NCI-H748 (cell line): ENCODE measurements around the gene OR2L8.

ENCODE experiments used
- DNase-seq: peaks from one replicate; lab custom pipeline; 2025; ENCODE audit not compliant: unreplicated experiment; lab: John Stamatoyannopoulos, UW

Gene OR2L8, protein sequence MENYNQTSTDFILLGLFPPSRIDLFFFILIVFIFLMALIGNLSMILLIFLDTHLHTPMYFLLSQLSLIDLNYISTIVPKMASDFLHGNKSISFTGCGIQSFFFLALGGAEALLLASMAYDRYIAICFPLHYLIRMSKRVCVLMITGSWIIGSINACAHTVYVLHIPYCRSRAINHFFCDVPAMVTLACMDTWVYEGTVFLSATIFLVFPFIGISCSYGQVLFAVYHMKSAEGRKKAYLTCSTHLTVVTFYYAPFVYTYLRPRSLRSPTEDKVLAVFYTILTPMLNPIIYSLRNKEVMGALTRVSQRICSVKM

DNA sequence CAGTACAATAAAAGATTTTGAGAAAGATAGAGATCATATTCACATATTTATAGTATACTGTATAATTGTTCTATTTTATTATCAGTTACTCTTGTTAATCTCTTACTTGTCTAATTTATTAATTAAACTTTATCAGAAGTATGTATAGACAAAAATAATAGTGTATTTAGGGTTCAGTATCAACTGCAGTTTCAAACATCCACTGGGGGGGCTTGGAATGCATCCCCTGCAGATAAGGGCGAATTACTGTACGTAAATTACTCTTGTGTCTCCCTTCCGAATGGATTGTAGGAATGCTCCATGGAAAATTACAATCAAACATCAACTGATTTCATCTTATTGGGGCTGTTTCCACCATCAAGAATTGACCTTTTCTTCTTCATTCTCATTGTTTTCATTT is at the start of gene OR2L8:
TSS of gene OR2L8 (plus strand) at position 301 of the 400 bp plus-strand sequence. CDS start at position 301, 0 bp downstream.
- DNase-seq = no peak

DNA sequence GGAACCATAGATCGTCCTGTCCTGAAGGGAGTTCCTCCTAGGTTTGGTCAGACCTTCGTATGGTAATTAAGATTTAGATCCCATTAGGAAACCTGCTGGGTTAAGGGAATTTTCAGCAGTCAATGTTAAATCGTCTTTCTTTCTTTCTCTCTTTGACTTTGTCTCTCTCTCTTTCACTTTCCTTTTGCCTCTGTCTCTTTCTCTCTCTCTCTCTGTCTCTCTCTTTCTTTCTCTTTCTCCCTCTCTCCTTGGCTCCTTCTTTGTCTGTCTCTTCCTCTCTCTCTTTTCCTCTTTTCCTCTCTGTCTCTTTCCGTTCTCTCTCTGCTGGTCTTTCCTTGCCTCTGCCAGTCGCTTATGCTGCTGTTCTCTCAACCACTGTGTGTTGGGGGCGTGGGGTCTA is 44.5 kb upstream of the OR2L8 start:
- DNase-seq = no peak

DNA sequence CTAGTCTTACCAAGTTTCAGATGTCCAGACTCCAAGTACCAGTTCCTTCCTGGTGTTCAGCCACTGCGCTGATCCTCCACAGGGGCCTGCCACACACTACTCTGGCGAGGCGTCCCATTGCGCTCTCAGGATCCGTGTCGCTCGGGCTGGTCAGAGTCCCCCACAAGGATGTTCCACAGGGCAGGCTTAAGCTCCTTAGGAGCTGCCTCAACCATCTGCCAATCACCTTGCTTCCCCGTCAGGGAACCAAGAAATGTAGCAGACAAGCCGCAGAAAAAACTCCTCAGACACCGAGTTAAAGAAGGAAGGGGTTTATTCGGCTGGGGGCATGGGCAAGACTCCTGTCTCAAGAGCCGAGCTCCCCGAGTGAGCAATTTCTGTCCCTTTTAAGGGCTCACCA is 43.5 kb upstream of the OR2L8 start:
- no peak for DNase-seq

DNA sequence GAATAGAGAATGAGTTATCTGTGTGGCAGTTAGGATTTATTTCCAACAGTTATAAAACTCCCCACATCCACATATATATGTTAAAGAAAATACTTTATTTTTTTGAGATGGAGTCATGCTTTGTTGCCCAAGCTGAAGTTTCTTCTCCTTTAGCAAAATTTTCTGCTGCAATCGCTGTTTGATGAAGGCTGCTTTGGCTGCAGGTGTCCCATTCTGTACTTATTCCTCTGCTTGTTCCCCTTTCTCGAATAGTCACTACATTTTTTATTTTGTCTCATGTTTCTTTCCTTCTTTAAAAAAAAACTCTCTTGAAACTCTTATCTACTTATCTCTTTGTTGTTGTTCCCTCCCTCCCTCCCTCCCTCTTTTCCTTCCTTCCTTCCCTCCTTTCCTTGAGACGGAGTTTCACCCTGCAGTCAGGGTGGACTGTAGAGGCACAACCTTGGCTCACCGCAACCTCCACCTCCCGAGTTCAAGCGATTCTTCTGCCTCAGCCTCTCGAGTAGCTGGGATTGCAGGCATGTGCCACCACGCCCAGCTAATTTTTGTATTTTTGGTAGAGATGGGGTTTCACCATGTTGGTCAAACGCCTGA is 42.7 kb upstream of the OR2L8 start:
- no peak for DNase-seq

DNA sequence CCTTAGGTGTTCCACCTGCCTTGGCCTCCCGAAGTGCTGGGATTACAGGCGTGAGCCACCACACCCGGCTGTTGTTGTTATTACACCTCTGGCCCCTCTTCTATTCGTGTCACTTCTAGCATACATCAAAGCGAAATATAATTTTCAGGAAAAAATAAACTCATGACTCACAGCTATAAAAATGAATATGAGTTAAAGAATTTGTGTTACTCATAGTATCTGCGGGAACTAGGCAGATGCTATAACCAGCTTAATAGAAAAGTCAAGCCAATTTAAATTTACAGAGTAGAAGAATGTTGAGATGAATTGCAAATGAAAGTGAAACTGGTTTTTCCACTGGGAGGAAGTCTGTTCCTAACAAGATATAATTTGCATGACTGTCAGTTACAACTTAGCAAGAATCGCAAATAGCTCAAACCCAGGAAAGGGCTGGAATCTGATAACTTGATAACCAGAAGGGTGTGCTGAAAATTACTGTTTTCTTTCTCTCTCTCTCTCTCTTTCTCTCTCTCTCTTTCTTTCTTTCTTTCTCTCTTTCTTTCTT is 42.1 kb upstream of the OR2L8 start:
- DNase-seq = peak; percentile 14

DNA sequence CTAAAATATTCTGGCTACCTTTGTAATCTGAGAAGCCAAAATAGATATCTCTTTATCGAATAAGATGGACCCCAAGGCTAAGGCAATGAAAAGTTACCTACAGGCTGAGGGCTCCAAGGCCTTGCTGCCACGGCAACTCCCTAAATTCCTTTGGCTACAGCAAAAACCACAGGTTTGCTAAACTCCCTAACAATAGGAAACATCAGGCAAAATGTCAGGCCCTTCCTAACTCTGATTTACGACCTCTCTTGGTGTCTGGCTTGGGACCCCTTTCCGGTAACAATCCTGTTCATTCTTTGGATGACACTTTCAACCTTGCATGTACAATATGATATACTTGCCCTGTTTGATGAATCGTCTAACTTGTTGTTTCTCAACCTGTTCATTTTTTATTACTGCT is 39.9 kb upstream of the OR2L8 start:
- DNase-seq = no peak

DNA sequence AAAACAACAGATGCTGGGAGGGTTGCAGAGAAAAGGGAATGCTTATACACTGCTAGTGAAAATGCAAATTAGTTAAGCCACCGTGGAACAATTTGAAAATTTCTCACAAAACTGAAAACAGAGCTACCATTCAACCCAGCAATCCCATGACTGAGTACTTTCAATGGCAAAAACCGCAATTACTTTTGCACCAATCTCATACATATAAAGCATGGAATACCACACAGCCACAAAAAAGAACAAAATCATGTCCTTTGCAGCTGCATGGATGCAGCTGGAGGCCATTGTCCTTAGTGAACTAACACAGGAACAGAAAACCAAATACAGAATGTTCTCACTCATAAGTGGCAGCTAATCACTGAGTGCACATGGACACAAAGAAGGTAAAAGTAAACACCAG is 34.9 kb upstream of the OR2L8 start:
- peak; percentile 7 for DNase-seq

DNA sequence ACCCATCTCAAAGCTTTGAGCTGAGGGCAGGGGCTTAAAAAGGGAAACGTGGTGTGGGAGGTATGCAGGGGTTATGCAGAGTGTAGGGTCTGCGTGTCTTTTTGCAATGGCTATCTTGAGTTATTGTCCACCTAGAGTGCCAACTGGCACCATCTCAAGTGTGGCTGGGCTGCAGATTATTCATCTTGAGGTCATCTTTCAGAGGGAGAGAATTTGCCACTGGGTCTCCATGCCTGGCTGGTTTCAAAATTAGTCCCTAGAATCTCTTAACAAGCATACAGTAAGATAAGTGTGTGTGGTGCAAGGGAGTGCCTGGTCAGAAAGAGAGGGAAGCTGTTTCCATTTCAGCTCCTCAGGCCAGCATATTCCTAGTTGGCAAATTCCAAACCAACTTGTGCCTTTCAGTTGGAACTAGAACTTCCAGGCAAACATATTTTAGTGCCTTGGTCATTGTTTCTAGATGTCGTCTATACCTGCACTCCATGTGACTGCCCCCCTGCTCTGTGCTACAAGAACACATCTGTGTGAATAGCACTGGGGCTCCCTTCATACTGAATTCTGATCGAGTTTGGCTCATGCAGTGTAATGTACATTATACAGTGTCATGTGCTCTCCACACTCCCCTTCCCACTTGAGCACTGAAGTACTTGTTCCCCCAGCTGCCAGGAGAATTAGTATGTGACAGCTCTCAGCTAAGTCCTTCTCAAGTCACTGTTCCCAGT is 33.6 kb upstream of the OR2L8 start:
- DNase-seq = no peak

DNA sequence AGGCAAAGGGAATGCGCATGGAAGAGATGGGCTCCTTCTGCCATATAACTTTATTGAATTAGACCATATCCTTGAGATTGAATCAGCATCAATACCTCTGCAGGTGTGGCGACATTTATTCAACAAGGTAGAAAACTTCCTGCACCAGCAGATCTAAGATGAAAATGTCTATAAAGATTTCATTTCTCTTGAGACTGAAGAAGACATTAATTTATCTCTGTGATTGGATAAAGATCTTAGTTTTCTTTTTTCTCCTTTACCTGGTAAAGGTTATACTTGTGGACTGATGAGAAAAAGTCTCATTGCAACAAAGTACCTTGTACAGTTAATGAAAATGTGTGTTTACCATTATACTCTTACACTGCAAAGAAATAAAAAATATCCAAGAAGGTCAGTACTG is 28.7 kb upstream of the OR2L8 start, which contains the start of gene OR2T8:
TSS of gene OR2T8 (plus strand) at position 301 of the 400 bp plus-strand sequence. CDS start 766 bp downstream, outside the sequence.
- no peak for DNase-seq

DNA sequence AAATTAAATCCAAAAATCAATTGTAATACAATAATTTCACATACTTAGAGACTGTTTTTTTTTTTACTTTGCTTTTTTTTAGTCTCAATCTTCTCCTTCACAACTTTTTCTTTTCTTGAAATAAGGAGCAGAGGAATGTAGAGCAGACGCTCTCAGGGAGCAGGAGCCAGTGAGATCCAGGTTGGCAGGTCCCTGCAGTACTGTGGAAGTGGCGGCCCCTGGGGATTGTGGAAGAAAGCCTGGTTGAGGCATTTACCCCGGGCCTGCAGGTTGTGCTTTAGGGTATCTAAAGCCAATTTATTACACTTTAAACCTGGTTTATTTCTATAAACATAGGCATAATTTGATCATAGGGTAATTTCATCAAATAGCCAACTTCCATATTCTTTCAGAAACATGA is 24.7 kb upstream of the OR2L8 start:
- no peak for DNase-seq

DNA sequence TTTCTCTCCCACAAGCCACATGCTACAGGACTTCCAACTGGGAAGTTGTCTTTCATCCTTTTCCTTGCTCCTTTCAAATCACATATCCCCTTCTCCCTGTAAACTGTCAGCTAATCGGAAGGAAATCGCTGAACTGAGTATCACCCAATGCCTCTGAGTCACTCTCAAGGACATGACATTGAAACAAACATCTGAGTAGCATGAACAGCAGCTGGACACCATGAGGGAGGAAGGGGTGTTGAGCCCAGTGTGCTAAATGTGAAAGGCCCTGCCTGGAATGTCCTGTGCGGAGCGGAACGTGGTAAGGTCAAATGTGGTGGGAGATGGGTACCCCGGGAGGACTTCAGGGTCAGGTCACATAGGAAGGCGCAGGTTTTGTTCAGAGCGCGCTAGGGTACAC is 23.8 kb upstream of the OR2L8 start, which contains the start of gene OR2AJ1:
TSS of gene OR2AJ1 (plus strand) at position 22 of the 400 bp plus-strand sequence. CDS start 8,880 bp downstream, outside the sequence.
- no peak for DNase-seq

DNA sequence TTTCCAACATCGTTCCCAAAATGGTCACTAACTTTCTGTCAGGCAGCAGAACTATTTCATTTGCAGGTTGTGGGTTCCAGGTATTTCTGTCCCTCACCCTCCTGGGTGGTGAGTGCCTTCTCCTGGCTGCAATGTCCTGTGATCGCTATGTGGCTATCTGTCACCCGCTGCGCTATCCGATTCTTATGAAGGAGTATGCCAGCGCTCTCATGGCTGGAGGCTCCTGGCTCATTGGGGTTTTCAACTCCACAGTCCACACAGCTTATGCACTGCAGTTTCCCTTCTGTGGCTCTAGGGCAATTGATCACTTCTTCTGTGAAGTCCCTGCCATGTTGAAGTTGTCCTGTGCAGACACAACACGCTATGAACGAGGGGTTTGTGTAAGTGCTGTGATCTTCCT is 14.7 kb upstream of the OR2L8 start:
- no peak for DNase-seq

DNA sequence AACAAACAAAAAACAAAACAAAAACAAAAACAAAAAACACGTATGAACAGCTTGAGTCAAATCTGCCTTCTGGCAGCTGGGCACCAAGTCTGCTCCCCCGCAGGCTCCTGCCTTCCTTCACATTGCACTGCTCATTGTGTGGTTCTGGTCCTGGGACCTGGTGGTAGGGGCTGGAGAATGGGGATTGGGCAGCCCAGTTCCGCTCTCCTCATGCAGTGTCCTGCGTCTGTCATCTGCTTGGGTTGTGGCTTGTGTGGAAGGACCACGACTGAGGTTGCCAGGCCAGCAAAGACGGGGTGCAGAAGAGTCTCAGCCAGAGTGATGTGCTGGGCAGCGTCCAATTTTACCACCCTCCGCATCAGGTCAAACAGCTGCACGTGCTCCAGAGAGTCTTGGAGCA is 12.9 kb upstream of the OR2L8 start:
- DNase-seq = no peak

DNA sequence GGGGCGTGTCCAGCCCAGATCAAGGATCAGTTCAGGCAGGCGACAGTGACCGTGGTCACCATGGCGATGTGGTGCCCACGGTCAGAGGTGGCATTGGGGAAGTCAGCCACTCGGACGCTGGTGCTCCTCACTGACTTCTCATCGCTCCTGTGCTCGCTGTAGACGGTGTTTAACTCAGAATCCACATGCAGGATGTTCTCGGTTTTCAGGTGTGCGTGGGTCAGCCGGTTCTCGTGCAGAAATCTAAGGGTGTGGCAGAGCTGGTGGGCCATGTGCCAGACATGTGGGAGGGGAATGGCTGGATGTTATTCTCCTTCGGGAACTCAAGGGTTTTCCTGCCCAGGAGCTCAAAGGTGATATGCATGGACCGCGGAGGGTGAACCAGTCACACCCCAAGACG is 12.2 kb upstream of the OR2L8 start:
- no peak for DNase-seq

DNA sequence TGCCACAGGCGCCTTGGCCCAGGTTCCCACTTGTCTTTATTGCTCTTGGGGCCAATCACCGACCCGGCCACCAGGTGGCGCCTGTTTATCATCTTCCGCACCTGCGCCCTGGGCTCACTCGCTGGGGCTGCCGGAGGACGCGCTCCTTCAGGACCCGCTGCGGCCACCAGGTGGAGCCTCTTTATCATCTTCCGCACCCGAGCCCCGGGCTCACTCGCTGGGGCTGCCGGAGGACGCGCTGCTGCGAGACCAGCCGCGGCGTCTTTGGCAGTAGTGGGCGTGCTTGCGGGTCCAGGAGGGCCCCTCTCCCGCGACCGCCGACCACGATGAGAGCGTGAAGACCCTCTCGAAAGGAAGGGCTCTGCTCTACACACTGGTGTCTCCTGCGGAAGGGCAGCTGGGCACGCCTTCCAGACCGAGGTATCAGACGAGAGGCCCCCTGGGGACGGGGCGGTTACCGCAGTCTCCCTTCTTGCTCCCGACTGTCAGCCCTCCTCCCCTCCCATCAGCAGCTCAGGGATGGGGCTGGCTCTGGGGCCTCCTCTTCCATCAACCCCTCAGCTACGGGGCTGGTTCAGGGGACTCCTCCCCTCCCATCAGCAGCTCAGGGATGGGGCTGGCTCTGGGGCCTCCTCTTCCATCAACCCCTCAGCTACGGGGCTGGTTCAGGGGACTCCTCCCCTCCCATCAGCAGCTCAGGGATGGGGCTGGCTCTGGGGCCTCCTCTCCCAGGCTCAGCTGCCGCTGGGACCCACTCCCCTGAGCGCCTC is 11.5 kb upstream of the OR2L8 start:
- DNase-seq = peak; percentile 91

DNA sequence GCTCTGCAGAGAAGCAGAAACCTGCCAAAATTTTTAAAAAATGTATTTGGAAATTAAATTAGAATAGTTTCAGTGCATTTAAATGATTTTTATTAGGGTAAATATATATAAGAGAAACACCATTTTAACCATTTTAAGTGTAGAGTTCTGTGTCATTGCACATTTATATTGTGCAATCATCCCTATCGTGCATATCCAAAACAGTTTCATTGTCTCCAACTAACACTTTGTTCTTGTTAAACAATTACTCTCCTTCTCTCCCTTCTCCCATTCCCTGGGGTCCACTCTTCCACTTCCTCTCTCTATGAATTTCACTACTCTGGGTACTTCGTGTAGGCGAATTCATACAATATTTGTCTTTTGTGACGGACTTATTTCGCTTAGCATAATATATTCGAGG is 6.0 kb upstream of the OR2L8 start:
- DNase-seq = no peak

DNA sequence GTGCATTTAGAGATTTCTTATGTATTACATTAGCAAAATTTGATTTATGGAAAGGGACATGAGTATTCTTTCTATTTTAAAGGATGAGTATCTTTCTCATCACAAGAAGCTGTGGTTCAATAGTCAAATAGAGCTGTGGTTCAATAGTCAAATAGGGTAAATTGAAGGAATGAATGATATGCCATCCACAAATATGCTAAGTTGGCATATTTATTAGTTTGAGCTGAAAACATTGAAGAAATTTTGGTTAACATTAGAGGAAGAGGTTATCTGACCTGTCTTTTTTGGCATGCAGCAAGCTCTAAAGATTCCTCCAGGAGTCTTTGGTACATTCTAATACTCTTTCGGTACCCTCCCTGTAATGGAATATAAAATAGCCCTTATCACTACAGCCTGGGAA is 4.8 kb downstream of the OR2L8 start:
- DNase-seq = no peak

DNA sequence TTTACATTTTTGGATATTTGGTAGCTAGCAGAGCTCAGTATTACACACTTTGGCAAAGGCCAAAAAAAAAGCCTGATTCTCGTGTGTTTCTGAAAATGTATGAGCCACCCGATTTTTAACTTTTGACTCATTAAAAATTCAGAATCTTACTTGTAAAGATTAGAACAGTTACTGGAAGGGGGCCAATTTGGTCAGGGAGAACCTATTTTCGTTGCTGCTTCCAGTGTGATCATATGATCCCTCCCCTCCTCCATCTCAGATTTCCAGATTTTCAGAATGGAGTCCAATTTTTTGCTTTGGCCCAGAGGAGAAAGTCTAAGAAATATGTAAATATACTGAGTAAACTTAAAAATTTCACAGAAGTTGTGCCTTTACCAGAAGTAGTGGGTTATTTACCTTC is 13.1 kb downstream of the OR2L8 start:
- no peak for DNase-seq

DNA sequence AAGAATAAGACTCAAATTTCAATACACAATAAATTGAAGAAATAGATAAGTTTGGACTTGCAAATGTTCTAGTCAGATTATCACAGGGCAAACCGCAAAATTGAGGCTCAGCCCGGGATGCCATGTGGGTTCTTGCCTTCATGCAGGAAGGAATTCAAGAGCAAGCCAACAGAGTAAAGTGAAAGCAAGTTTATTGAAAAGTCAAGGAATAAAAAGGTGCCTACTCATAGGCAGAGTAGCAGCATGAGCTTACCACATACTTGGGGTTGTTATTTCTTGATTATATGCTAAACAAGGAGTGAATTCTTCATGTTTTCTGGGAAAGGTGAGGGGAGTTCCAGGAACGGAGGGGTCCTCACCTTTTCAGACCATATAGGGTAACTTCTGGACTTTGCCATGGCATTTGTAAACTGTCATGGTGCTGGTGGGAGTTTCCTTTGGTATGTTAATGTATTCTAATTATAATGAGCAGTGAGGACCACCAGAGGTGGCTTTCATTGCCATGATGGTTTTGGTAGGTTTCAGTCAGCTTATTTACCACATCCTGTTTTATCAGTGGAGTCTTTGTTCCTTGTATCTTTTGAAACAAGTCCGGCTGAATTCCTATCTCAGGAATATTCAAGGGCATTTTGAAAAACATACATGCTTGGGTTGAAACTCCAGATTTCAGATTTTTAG is 14.4 kb downstream of the OR2L8 start:
- DNase-seq = no peak

DNA sequence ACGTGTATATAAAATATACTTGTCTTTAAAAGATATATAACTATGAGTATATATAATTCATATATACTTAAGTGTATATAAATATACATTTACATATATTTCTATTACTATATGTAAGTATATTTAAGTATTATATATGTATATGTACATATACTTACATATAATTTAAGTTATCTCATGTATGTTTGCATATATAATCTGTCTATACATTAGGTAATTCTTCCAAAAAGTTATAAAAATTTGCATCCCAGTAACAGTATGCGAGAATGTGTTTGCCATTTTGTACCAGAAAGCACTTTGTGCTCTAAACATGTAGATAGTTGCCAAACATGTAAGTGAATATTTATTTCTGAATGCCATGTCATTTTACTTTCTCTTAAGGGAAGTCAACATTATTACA is 16.3 kb downstream of the OR2L8 start, which contains the start of gene OR2AK2:
TSS of gene OR2AK2 (plus strand) at position 301 of the 400 bp plus-strand sequence. CDS start 144 bp downstream, outside the sequence.
- DNase-seq = no peak
